MG63 (cell line): Measurements from ENCODE around the gene BCL2L1. TPM values are rescaled to one million over a fixed set of nuclear protein-coding genes. Genes with fewer than 3 reads are reported as not detected.

Experiments used
- DNase-seq: peaks from one replicate; pipeline ENCODE4 v3.0.0-alpha.2; 2020
- H3K27me3 ChIP-seq: fragments of 250-450 bp; sonication (Bioruptor Pico); 2 replicates; pipeline ENCODE4 v1.5.1; 2020; ENCODE audit warnings: mild to moderate bottlenecking, moderate library complexity
- H3K36me3 ChIP-seq: fragments of 250-450 bp; sonication (Bioruptor Pico); 2 replicates; pipeline ENCODE4 v1.5.1; 2020; ENCODE audit warnings: mild to moderate bottlenecking, moderate library complexity
- H3K4me3 ChIP-seq: fragments of 250-450 bp; sonication (Bioruptor Pico); 2 replicates; pipeline ENCODE4 v1.5.1; 2020; ENCODE audit warnings: mild to moderate bottlenecking, moderate library complexity
- H3K9me3 ChIP-seq: fragments of 250-450 bp; sonication (Bioruptor Pico); 2 replicates; pipeline ENCODE4 v1.5.1; 2020; ENCODE audit warnings: mild to moderate bottlenecking, moderate library complexity
- total RNA-seq: library from RNA; depleted of rRNA; stranded (reverse); fragments of >200 nt; shearing (Covaris generic); gene quantifications from 2 replicates; pipeline ENCODE4 v1.2.3, GENCODE V29; 2014; ENCODE audit warnings: low replicate concordance

Gene BCL2L1
- total RNA-seq, 1 experiment from 2014 or later, result 64.2 TPM

GRCh38 chr20:31740656-31741323, 18.1 kb upstream of the BCL2L1 start:
- H3K9me3 ChIP-seq, result no peaks in the 10 kb centered on the region; the same call in 1 of the 2 replicates
- peaks cover 43% of the 10 kb centered on the region for H3K36me3 ChIP-seq
- no peak for DNase-seq
- no peaks in the 10 kb centered on the region for H3K27me3 ChIP-seq
- peak overlapping the region; percentile 90 for H3K4me3 ChIP-seq

GRCh38 chr20:31740208-31740607, 17.5 kb upstream of the BCL2L1 start:
- no peaks in the 10 kb centered on the region; the same call in 1 of the 2 replicates for H3K9me3 ChIP-seq
- no peak for DNase-seq
- peak overlapping the region; percentile 90 for H3K4me3 ChIP-seq
- H3K27me3 ChIP-seq, result no peaks in the 10 kb centered on the region
- H3K36me3 ChIP-seq, result peaks cover 37% of the 10 kb centered on the region

- peak overlapping the region; percentile 90 for H3K4me3 ChIP-seq
- DNase-seq, result no peak
- H3K36me3 ChIP-seq, result peaks cover 31% of the 10 kb centered on the region
- H3K27me3 ChIP-seq, result no peaks in the 10 kb centered on the region
- no peaks in the 10 kb centered on the region; the same call in 1 of the 2 replicates for H3K9me3 ChIP-seq
Measured at GRCh38 chr20:31739550-31739977, 16.9 kb upstream of the BCL2L1 start.

DNA sequence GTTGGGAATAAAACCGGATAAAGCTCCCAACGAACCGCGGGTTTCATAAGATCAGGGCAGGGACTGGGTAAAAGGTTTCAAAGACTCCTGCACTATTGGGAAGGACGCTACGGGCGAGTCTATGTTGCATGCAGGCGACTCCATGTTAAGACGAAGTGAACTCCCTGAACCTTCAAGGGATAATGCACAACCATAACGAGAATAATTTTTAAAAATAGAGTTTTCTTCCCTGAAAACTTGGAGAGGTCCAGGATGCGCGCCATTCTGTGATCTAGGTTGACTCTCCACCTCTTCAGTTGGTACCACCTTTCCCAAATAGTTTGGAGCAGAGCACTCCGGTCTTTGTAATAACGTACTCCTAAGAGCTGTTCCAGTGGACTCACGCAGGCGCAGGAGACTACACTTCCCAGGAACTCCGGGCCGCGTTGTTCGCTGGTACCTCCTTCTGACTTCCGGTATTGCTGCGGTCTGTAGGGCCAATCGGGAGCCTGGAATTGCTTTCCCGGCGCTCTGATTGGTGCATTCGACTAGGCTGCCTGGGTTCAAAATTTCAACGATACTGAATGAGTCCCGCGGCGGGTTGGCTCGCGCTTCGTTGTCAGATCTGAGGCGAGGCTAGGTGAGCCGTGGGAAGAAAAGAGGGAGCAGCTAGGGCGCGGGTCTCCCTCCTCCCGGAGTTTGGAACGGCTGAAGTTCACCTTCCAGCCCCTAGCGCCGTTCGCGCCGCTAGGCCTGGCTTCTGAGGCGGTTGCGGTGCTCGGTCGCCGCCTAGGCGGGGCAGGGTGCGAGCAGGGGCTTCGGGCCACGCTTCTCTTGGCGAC, 16.3 kb upstream of the BCL2L1 start, which contains the start of gene TPX2:
Gene TPX2, plus strand, starts transcription at position 562 of the 821 bp plus-strand sequence. CDS start 18,187 bp downstream, outside the sequence.
- H3K36me3 ChIP-seq, result peaks cover 26% of the 10 kb centered on the region
- no peaks in the 10 kb centered on the region; the same call in 1 of the 2 replicates for H3K9me3 ChIP-seq
- peak; percentile 97 for DNase-seq
- peak within 1 kb of the TSS; percentile 90 for H3K4me3 ChIP-seq
- no peaks in the 10 kb centered on the region for H3K27me3 ChIP-seq

DNA sequence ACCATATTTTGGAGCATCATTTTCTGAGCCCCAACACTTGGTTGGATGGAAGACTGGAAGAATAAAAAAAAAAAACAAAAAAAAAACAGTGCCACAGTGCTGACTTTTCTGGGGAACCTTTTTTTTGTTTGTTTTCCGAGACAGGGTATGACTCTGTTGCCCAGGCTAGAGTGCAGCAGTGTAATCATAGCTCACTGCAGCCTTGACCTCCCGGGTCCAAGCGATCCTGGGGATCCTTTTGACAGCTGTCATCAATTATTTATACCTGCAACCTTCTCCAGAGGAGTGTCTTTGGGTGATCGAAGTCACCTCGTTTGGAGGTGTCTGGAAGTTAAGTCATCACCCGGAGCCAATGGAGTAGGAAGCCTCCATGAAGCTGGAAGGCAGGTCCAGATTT, 8.7 kb upstream of the BCL2L1 start:
- Histone ChIP-seq H3K4me3 (no peak overlapping the region), H3K27me3 (no peaks in the 10 kb centered on the region), H3K36me3 (no peaks in the 10 kb centered on the region), H3K9me3 (no peaks in the 10 kb centered on the region)
- no peak for DNase-seq

- Histone ChIP-seq H3K36me3 (peaks cover 34% of the 10 kb centered on the region), H3K27me3 (no peaks in the 10 kb centered on the region), H3K9me3 (no peaks in the 10 kb centered on the region), H3K4me3 (peak overlapping the region; percentile 97)
- peak; percentile 99 for DNase-seq
Measured at GRCh38 chr20:31723319-31724078, 831 bp upstream of the BCL2L1 start.

DNA sequence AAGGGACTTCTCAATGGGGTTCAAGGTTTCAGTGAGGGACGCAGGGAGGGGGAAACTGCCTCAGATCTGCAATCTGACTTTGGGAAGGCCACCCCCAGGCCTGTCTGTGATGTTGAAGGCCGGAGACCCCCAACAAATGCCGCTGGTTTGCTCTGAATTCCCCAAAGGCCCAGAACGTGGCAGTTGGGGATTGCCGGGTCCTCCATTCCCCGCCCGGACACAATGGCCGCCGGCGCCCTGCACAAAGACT, 326 bp upstream of the BCL2L1 start:
- H3K36me3 ChIP-seq, result peaks cover 37% of the 10 kb centered on the region
- H3K27me3 ChIP-seq, result no peaks in the 10 kb centered on the region
- DNase-seq, result no peak
- H3K4me3 ChIP-seq, result peak overlapping the region; percentile 97
- H3K9me3 ChIP-seq, result no peaks in the 10 kb centered on the region

DNA sequence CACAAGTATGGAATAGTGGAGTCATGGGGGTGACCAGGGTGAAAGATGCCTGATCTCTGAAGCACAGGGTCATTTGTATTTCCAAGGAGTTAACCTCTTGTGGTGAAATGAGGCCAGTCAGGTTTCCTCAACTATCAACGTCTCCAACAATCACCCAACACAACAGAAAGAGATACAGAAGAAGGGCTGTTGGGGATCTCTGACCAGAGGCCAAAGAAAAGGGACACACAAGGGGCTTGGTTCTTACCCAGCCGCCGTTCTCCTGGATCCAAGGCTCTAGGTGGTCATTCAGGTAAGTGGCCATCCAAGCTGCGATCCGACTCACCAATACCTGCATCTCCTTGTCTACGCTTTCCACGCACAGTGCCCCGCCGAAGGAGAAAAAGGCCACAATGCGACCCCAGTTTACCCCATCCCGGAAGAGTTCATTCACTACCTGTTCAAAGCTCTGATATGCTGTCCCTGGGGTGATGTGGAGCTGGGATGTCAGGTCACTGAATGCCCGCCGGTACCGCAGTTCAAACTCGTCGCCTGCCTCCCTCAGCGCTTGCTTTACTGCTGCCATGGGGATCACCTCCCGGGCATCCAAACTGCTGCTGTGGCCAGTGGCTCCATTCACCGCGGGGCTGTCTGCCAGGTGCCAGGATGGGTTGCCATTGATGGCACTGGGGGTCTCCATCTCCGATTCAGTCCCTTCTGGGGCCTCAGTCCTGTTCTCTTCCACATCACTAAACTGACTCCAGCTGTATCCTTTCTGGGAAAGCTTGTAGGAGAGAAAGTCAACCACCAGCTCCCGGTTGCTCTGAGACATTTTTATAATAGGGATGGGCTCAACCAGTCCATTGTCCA, 1.0 kb downstream of the BCL2L1 start:
- Histone ChIP-seq H3K9me3 (no peaks in the 10 kb centered on the region), H3K36me3 (peaks cover 50% of the 10 kb centered on the region), H3K27me3 (no peaks in the 10 kb centered on the region), H3K4me3 (peak overlapping the region; percentile 97)
- no peak for DNase-seq

GRCh38 chr20:31720486-31721407, 1.9 kb downstream of the BCL2L1 start:
- no peaks in the 10 kb centered on the region for H3K9me3 ChIP-seq
- peaks cover 57% of the 10 kb centered on the region for H3K36me3 ChIP-seq
- peak overlapping the region; percentile 97 for H3K4me3 ChIP-seq
- no peaks in the 10 kb centered on the region for H3K27me3 ChIP-seq
- DNase-seq, result no peak

DNA sequence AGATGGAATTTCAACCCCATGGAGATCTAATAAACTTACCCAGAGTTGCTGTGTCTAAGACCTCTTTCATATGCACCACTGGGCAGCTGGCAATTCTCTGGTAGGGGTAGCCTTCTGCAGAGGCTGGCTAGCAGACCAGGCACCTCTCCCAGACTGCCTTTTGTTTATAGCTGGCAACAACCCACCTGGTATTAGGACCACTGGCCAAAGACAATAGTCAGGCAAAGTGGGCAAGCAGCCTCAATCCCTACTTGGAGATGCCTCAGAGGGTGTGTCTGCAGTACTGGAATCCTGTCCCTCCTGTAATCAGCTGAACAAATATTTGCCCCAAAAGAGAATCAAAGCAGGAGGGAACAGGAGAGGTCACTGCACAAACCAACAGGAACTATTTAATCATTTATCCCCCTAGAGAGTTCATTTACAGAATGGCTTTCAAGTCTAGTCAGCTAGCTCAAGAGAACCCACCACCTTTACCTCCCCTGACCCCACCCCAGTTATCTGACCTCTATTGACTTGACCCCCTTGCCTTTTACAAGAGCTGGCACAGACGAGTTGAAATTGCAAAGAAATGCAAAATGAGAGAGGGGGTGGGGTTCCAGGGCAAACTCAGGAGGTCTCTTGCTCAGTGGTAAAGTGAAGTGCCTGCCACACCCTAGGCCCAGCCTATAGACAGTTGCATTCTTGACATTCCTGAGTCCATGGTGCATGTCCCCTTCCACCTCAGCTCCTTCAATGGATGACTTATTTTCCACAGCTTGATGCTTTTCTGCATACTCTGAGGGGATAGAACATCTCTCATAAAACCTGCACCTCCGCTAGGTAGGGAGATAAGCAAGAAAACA, 2.8 kb downstream of the BCL2L1 start:
- H3K9me3 ChIP-seq, result no peaks in the 10 kb centered on the region
- H3K4me3 ChIP-seq, result peak overlapping the region; percentile 97
- no peaks in the 10 kb centered on the region for H3K27me3 ChIP-seq
- peaks cover 61% of the 10 kb centered on the region for H3K36me3 ChIP-seq
- DNase-seq, result peak; percentile 88

GRCh38 chr20:31718952-31719643, 3.6 kb downstream of the BCL2L1 start:
- Histone ChIP-seq H3K4me3 (no peak overlapping the region), H3K27me3 (no peaks in the 10 kb centered on the region)
- no peak for DNase-seq

GRCh38 chr20:31717478-31718201, 5.0 kb downstream of the BCL2L1 start:
- H3K36me3 ChIP-seq, result peaks cover 69% of the 10 kb centered on the region
- DNase-seq, result no peak

More at GRCh38 chr20:31718952-31719643, 3.6 kb downstream of the BCL2L1 start:
- Histone ChIP-seq H3K9me3 (no peaks in the 10 kb centered on the region), H3K36me3 (peaks cover 64% of the 10 kb centered on the region)

GRCh38 chr20:31716818-31717477, 5.7 kb downstream of the BCL2L1 start:
- H3K9me3 ChIP-seq, result no peaks in the 10 kb centered on the region
- H3K4me3 ChIP-seq, result no peak overlapping the region
- no peaks in the 10 kb centered on the region for H3K27me3 ChIP-seq
- no peak for DNase-seq
- H3K36me3 ChIP-seq, result peaks cover 72% of the 10 kb centered on the region

More at GRCh38 chr20:31717478-31718201, 5.0 kb downstream of the BCL2L1 start:
- no peaks in the 10 kb centered on the region for H3K27me3 ChIP-seq
- no peak overlapping the region for H3K4me3 ChIP-seq
- no peaks in the 10 kb centered on the region for H3K9me3 ChIP-seq
